DLD1 (cell line): ENCODE results near the gene PKD1L1.

Source experiments
- in situ Hi-C: cut with HindIII; loops from 2 replicates; pipeline ENCODE4 v1.10.0; 2017; ENCODE audit warnings: low sequenced_read_pairs

PKD1L1 gene

DNA sequence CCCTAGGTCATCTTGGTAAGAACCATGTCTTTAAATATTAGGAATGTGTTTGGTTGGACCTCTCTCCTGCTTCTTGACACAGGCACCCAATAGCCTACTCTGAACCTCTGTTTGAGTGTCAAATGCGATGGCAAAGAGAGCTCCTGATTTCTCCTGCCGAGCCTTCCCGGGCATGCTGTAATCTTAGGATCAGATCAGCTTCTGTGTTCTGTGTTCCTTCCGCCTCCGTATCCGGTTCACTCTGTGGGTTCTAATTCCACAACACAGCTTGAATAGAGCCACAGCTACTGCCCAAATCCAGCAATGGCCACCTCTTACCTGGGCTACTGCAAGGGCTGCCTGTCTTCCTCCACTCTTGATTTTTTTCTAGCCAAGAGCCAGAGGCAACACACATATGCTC, 201.1 kb downstream of the PKD1L1 start:
- in situ Hi-C loops: no loop called here

DNA sequence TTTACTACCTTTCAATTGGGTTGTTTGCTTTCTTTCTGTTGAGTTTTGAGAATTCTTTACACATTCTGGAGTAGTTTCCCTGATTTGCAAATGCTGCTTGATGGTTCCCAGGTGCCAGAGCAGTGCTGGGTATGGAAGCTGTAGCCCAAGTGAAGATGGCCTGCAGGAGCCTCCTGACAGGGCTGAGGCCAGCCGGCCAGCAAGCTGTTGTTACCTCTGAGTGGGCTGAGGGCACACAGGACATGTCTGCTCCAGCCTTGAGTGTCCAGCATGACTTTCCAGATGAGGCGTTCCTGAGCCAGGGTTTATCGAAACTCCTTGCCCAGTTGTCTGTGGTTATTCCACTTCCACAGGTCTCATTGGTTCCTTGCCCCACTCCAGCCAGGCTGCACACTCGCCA, 201.8 kb downstream of the PKD1L1 start:
- in situ Hi-C loops: no loop called here

DNA sequence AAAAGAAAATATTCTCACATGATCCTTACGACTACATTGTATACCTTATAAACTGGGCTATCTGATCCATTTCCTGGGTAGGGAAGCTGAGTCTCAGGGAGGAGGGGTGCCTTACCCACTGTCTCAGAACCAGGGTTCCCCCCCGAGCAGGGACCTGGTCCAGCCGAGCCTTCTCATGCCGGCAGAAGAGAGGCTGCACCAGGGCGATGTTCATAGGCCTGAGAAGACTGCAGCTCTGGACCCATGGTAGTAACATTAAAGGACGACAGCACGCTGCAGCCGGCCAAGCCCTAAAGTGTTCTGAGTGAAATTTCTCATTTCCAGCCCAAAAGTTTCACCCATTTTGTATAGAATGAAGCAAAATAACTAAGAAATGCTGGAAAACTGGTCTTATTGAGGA, 203.4 kb downstream of the PKD1L1 start:
- in situ Hi-C loops: no loop called here

DNA sequence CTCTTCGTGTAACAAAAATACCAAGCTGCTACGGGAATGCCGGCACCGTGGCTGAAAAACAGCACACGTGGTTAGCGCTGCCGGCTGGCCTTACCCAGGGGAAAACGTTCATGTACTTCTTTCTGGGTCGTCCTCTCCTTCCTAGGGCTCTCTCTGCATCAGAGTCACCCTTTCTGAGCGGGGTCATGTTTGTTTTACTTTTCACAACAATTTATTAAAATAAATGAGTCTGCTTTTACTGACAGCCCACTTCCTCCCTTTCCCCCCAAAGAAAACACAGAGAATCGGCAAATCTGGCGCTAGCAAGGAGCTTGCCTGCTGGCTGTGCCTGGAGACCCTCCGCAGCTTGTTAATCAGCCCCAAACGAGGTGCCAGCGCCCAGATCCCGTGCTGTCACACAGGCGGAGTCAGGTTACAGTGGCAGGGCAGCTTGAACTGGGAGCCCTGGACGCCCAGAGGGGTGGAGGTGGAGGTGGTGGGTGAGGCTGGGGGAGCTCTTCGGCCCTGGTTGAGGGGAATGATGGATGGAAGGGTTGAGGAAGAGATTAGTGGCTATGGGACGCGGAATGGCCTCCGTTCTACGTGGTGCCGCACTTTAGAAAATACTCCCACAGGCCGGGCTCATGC, 204.2 kb downstream of the PKD1L1 start:
- in situ Hi-C loops: no loop called here

DNA sequence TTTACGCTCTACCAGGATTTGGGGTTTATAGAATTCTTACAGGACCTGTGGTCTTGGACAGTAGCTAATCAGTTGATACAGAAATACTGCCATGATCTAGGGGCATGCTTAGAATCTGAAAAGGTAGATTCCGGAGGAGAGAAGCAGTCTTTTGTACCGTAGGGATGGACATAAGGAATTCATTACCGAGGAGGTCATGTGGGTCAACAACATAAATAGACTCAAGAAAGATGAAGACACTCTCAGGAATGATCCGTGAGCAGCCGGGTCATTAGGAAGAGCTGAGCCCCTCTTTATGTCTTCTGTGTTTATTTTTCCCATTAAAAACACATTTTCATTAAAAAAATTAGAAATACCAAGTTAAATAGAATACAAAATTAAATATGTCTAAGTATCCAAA, 206.3 kb downstream of the PKD1L1 start:
- in situ Hi-C loops: no loop called here

DNA sequence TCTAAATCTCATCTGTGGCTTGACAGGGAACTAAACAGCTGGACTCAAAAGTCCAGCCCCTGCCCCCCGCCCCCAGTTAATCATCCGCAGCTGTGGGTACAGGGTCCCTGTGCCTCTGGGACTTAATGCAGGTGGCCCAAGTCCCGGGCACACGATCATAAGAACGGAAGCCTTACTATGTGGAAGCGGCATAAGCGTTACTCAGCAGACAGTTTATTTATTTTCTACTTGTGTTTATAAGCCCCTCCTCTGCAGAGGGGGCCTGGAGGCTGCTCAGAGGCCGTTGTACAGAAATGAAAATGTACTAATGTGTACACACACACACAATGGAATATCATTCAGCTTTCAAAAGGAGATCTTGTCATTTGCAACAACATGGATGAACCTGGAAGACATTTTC, 208.4 kb downstream of the PKD1L1 start:
- in situ Hi-C loops: no loop called here

DNA sequence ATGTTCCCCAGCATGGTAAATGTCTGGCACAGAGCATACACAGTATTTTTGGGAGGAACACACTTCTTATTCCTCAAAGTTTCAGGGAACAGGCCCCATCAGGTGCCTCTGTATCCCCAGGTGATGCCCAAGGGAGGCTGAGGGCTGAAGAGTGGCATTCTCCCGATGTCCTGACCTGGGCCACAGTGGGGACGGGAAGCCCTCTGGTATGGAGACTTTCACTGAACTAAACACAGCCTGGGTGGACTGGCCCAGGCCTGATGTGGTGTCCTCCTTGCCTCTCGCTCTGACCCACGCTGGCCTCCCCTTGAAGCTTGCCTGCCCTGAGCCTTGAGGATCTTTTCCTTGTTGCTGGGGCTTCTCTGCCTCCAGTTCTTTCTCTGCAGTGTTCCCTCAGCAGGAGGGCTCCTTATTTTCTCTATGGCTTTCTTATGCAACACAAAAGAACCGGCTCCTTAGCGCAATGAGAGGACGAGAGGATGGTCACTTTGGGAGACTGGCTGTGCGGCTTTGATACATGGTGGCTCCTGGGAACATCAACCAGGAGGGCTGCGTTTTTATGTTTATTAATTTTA, 208.9 kb downstream of the PKD1L1 start:
- in situ Hi-C loops: no loop called here

DNA sequence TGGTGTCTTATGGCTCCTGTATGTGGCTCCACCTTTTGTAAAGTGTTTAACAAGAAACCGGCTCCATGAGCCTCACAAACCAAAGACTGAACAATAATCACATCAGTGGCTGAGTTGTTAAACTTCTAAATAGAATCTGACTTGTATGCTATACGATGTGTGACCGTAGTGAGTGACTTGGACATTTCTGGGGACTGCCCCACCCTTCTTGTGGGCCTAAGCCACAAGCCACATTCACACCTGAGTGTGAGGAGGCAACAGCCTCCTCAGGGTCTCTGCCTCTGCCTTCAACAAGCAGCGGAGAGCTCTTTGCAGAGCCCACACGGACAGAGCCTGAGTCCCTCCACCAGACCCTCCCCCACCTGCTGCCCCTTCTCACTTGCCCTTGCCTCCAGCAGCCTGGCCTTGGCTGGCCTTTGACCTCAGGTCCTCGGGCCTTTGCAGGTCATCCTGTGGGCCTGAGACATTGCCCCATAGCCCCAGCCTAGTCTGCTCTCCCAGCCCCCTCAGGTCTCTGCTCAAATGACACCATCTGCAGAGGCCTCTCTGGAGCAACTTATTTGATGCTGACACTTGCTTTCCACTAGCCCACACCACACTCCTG, 209.6 kb downstream of the PKD1L1 start:
- in situ Hi-C loops: no loop called here

DNA sequence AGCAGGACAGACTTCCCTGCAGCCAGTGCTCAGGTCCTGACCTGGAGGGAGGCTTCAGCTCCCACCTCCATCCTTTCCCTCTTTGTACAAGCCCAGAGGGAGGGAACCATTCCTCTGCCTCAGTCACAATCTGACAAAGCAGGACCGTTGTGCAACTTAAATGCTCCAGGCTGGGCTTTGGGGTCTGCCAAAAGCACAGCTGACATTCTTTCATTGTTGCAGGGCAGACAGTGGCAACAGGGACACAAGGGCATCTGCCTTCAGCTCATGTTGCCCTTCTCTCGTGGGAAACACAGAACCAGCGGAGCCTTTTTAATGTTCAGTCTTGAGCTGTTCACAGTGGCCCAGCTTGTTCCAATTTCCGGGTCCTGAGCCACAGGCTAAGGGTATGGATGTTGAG, 210.7 kb downstream of the PKD1L1 start:
- in situ Hi-C loops: no loop called here

DNA sequence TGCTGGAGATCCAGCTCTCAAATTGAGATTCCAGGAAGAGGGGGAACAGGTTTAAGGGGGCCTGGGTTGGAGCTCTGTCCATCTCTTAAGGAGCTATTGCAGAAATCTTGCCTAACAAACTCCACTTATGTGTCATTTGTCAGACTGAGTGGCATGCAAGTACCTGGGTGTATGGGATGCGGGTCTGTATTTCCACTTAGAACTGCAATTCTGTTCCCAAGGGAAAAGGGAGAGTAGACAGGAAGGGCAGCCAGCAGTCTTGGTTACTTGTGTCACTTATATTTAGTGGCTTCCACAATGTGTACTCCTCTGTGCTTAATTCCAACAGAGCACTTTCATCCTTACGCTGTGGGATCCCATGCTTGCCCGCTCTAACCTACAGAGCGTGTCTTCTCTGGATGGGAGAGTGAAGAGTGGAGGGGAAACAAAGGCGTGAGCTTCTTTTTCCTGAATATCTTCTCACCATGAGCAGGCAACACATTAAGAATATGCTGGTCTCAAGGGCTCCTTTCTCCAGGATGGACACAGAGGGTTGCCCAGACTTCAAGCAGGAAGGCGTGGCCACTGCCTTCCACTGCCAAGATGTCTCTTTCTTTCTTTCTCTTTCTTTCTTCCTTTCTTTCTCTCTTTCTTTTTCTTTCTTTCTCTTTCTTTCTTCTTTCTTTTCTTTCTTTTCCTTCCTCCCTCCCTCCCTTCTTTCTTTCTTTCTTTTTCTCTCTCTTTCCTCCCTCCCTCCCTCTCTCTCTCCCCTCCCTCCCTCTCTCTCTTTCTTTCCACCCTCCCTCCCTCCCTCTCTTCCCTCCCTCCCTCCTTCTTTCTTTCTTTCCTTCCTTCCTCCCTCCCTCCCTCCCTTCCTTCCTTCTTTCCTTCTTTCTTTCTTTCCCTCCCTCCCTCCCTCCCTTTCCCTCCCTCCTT, 212.6 kb downstream of the PKD1L1 start:
- in situ Hi-C loops: no loop called here

DNA sequence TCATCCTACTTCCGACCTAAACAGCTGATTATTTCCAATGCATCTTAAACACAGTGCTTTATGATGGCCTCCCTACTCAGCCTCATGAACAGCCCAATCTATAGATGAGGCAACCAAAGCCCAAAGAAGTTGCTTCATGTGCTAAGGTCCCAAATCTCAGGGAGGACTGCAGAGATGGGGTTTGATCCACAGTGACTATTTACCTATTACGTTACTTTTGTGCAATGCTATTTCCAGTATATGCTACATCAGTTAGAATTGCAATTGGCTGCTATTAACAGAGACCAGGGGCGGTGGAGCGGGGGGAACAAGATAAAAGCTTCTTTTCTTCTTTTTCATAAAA, 213.3 kb downstream of the PKD1L1 start:
- in situ Hi-C loops: no loop called here

DNA sequence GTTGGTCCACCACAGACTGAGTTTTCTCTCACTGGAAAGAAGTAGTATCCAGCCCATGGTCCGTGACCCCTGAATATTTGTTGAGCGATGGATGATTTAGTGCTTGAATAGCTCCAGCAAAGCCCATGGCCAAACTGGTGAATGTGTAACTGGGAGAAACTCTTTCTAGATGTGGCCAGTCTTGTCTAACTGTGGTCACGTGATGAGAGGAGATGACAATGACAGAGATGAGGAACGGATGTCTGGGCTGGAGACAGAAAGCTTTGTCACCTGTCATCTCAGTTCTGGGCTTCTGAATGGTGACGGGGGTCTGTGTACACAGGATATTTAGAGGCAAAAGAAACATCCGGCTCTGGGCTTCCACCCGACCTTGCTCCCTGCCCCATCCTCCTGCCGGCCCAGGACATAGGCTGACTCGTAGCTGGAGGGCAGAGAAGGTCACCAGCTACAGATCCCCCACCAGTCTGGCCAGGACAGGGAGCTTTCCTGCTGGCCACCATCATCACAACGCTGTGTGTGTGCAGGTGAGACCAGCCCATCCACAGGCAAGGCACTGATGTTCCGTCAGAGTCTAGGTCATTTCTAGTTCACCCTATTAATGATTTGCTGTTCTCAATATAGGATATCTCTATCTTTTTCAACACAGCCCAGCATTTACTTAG, 213.8 kb downstream of the PKD1L1 start:
- in situ Hi-C loops: no loop called here

DNA sequence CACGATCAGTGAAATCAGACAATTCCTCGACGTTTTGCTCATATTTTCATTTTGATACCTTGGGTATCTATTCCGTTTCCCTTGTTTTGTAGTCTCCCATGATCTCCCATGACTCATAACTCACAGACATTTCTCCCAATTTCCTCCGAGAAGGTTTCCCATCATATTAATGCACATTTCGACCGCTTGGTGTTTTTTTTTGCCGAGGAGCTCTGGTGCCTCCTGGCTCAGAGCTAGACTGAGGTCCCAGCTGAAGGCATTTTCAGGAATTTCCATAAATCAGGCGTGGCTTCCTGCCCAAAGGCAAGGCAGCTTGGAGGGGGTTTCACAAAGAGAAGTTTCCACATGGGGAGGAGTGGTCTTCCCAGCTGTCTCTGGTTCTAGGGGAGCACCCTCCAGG, 218.1 kb downstream of the PKD1L1 start:
- in situ Hi-C loops: no loop called here

DNA sequence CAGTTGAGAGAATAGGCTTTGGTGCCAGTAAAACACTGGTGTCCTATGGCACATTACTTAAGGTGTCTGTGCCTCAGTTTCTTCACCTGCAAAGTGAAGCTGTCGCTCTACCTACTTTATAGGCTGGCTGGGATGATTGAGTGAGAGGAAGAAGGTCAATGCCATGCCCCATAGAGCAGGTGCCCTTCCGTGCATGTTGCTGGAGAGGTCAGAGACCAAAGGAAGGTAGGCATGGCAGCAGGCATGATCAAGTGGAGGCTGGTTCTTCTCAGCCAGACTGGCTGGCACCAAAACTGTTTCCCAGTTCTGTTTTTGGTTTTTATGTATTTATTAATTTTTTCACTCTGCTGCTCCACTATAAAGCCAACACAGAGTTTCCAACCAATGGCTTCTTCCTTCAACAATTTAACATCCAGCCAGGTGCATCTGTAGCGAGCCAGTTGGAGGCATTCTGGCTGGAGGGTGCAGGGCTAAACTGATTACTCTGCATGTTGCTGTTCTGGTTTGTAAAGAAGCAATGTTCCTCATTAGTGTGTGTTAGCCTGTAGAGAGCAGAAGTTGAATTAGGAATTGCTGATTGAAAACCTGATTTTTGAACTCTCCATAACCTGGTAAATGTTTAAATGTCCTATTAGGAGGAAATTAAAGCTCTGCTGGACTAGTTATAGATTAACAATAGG, 222.1 kb downstream of the PKD1L1 start:
- in situ Hi-C loops: no loop called here

DNA sequence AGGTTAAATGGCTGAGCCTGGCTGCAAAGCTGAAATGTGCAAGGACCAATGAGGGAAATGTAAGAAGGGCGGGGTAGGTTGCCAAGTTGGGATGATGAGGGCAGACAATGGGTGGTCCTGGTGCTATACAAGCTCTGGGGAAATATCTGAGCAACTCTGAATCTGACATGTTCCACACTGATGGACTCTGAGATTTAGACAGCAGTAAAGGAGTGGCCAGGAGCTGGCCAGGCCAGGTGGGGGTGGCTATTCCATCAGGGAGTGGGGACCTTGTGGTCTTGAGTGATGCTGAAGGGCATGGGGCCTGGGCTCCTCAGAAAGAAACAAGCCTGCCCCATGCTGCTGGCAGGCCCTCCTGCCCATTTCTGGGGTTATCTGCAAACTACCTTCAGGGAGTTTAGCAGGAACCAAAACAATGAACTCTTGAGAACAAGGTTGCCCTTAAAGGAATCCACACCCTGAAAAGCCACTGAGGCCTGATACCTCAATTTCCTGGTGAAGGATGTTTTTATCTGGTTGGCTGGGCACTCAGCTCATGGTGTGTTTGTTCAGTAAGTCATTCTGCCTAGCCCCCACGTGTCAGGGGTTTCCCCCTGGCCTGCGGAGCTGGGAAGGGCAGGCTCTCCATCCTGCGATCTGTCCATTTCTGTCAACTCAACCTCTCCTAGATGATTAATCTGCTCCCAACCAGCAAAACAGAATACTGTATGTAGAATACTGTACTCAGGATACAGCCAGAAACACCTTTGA, 223.1 kb downstream of the PKD1L1 start:
- in situ Hi-C loops: no loop called here
